NCI-H82 treated with DMSO at 0.1 percent for 48 hours (cell line): ENCODE results near the gene LRRC3.
"Not testable (repeated sequence)": the region's sequence is repeated elsewhere in the genome, so short reads cannot be mapped to it uniquely, and the experiment has no call there.

ENCODE experiments used
- DNase-seq: peaks from one replicate; lab custom pipeline; 2025; ENCODE audit not compliant: unreplicated experiment; lab: John Stamatoyannopoulos, UW

Gene LRRC3

GRCh38 chr21:44454747-44455523 is at the start of gene LRRC3:
LRRC3 (plus strand) TSS chr21:44455510; CDS start chr21:44456645, 1,135 bp downstream.
- DNase-seq, result peak; percentile 43

- DNase-seq, result no peak
Observed at GRCh38 chr21:44405948-44406872, 49.1 kb upstream of the LRRC3 start.

- no peak for DNase-seq
Observed at GRCh38 chr21:44406953-44407352, 48.4 kb upstream of the LRRC3 start.

- no peak for DNase-seq
Observed at GRCh38 chr21:44407493-44407892, 47.8 kb upstream of the LRRC3 start.

GRCh38 chr21:44408226-44408625 is 47.1 kb upstream of the LRRC3 start:
- DNase-seq, result no peak

- DNase-seq, result no peak
Observed at GRCh38 chr21:44413566-44414290, 41.6 kb upstream of the LRRC3 start.

GRCh38 chr21:44414291-44415072 is 40.8 kb upstream of the LRRC3 start:
- no peak for DNase-seq

- no peak for DNase-seq
Observed at GRCh38 chr21:44415073-44416025, 40.0 kb upstream of the LRRC3 start.

GRCh38 chr21:44416193-44416592 is 39.1 kb upstream of the LRRC3 start:
- DNase-seq, result no peak

- not testable (repeated sequence) for DNase-seq
Observed at GRCh38 chr21:44417621-44418107, 37.6 kb upstream of the LRRC3 start.

GRCh38 chr21:44418108-44418875 is 37.0 kb upstream of the LRRC3 start:
- no peak for DNase-seq

GRCh38 chr21:44418876-44419230 is 36.5 kb upstream of the LRRC3 start:
- DNase-seq, result no peak

- DNase-seq, result no peak
Observed at GRCh38 chr21:44419679-44420078, 35.6 kb upstream of the LRRC3 start.

- DNase-seq, result no peak
Observed at GRCh38 chr21:44420416-44421205, 34.7 kb upstream of the LRRC3 start.

GRCh38 chr21:44421901-44422840 is 33.1 kb upstream of the LRRC3 start:
- peak; percentile 36 for DNase-seq

- no peak for DNase-seq
Observed at GRCh38 chr21:44423312-44423821, 31.9 kb upstream of the LRRC3 start.
